Activated naive CD4-positive, alpha-beta T cell treated with Interleukin-2 at 50 U/mL for 16 hours (primary cell): ENCODE data around the gene RPS10.

Experiments
- DNase-seq: peaks from one replicate; pipeline ENCODE4 v3.0.0-alpha.2; 2020

RPS10 gene

DNA sequence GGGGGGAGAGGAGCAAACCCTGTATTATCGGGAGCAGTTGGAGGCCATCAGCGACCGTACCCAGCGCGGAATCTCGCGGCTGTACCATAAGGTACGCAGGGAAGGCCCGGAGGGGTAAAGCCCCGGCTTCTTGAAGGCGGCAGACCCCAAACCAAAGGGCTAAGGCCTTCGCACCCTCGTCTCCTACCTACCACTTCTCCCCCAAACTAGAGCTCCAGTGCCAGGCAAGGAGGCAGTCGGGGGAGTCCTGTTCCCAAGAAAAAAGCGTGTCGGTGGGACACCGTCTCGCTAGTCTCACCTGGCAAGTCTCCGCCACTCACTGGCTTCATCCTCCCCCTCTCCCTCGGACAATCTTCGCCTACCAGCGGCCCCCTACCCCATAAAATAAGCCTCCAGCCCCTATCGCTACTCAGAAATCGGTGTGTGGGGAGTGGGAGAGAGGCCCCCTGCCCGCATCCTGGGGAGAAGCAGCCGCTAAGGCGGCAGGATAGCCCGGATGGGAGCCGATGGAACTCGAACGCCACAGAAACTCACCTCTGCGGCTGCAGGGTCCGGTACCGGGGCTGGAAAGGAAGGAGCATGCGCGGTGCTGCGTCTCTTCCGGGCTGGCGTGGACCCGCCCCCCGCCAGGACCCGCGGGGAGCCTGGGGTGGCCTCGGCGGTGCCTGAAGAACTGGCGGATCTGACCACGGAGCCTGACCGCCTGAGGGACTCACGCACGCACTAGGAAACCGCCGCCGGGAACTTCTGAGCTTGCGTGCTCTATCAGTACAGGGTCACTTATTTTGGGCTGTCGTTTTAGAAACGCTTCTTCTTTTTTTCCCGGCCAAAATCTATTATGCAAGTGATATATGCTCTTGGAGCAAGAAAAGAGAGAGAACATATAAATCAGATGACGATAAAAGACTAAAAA is at the start of gene RPS10:
TSS of gene RPS10 (minus strand) at position 572 of the 913 bp plus-strand sequence. CDS start 848 bp downstream, outside the sequence.
- DNase-seq, result peak; percentile 93

- DNase-seq, result no peak
Observed at GRCh38 chr6:34475238-34475682, 49.4 kb upstream of the RPS10 start.

DNA sequence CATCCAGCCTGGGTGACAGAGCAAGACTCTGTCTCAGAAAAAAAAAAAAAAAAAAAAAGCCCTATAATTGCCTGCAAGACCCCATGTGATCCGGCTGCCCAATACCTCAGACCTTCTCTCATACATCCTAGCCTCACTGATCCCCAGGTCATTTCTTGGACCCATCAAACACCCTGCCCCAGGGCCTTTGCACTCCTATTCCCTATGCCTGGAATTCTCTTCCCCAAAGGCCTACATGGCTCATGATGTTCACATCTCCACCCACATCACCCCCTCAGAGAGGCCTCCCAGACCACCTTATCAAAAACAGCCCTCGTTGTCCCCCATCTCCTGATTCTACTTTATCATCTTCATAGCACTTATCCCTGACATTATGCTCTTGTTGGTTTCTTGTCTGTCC is 48.9 kb upstream of the RPS10 start:
- no peak for DNase-seq

- no peak for DNase-seq
Observed at GRCh38 chr6:34473967-34474366, 48.1 kb upstream of the RPS10 start.

DNA sequence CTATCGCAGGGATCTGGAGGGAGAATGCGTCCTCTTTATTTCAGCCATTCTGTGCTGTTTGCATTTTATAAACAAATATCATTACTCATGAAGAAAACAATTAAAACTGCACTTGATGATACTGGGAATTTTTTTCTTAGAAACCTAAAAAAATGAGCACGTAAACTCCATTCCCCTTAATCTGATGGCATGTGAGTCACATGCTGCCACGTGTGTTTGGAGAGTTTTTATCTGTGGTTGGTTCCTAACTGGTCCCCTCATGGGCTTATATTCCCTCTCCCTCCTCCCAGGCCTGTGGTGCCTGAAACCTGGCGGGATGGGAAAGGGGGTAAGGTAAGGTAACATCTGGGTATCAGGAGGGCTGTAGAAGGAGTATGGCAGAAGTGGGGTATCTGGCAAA is 46.6 kb upstream of the RPS10 start:
- no peak for DNase-seq

GRCh38 chr6:34469499-34469898 is 43.6 kb upstream of the RPS10 start:
- no peak for DNase-seq

DNA sequence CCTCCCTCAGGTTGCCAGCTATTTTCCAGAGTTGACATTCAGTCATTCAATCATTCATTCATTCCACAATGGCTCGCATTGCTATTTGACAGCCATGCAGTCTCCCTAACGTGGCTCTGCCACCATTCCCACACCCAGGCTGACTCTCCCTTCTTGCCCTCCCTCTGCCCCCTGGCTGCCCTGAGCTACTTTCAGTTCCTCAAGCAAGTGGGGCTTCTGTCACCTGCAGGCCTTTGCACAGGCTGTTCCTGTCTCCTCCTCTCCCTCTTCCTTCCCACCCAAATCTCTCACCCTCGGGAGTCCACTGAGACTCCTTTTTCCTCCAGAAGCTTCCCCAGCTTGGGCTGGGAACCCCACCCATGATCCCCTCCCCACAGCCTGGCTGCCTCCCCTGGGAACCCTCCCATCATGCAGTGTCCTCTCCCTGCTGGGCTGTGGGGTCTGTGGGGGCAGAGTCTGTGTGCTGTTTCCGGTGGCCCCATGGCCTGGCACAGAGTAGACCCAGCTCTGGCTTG is 42.6 kb upstream of the RPS10 start:
- DNase-seq, result no peak

DNA sequence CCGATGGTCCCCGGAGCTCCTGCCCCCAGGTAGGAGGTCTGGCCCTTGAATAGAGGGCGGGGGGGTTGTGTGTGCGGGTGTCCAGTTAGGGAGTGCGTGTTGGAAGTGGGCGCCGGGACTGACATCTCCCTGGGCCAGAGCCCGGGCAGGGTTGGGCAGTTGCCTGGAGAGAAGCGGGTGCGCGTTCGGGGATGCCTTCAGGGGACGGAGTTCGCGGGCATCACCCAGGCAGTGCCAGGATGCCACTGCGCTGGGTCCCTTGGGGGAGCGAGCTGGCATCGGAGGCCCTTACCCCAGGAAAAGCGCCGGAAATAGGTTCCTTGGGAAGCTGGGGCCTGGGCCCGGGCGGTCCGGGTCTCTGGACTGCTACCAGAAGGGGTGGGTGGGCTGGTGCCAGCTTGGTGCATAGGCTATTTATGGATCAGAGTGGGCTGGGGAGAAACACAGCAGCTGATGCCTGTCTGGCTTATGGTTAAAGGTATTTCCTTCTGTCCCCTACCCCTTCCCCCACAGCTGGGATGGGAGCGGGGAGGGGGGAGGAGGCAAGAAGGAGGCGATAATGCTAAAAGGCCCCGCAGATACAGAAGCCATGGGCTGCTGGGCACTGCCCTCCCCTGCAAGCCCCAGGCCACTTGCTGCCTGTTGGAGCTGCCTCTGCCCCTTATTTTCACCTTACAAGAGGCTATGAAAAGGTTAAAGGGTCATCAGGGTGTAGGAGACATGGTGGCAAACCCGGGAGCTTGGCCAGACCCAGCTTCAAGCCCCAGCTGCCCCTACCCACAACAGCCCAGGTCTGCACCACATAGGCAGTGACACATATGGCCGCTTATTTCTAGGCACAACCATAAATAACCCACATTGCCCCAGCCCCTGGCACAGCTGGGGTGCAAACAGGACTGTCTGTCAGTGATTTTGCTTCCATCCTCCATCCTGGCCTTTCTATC is 40.6 kb upstream of the RPS10 start:
- no peak for DNase-seq

GRCh38 chr6:34465531-34466241 is 39.8 kb upstream of the RPS10 start, which contains the start of gene PACSIN1:
Gene PACSIN1, plus strand, starts transcription at chr6:34466076. Its CDS starts 60,230 bp downstream, at chr6:34526306.
- DNase-seq, result no peak

DNA sequence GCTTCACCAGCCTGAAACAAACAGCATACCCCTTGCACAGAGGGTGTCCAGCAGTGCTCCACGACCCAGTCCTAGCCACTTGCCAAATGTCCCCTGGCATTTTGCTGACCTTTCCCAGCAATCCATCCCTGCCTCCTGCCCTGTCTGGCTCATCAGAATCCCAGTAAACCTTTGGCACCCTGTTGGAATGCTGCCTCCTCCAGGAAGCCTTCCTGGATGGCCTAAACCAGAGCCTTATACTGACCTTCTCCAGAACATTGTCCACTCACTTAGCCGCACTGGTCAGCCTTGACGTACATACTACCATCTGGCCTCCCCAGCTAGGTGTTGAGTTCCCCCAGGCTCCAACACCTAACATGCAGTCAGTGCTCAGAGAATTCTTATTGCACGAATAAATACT is 38.0 kb upstream of the RPS10 start:
- no peak for DNase-seq

- no peak for DNase-seq
Observed at GRCh38 chr6:34463299-34463698, 37.4 kb upstream of the RPS10 start.

GRCh38 chr6:34462551-34462971 is 36.7 kb upstream of the RPS10 start:
- DNase-seq, result no peak

DNA sequence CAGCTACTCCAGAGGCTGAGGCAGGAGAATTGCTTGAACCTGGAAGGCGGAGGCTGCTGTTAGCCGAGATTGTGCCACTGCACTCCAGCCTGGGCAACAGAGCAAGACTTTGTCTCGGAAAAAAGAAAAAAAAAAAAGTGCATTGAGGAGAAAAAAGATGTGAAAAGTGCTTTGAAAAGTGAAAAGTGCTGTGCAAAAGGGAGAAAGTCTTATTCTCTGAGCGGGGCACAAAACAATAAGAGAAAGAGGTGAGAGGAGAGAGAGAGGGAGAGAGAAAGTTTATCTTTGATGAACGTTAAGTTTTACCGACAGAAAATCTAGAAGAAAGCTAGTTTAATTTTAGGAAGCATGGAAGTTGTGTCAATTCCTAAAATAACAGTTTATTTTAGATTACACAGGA is 36.1 kb upstream of the RPS10 start:
- no peak for DNase-seq

DNA sequence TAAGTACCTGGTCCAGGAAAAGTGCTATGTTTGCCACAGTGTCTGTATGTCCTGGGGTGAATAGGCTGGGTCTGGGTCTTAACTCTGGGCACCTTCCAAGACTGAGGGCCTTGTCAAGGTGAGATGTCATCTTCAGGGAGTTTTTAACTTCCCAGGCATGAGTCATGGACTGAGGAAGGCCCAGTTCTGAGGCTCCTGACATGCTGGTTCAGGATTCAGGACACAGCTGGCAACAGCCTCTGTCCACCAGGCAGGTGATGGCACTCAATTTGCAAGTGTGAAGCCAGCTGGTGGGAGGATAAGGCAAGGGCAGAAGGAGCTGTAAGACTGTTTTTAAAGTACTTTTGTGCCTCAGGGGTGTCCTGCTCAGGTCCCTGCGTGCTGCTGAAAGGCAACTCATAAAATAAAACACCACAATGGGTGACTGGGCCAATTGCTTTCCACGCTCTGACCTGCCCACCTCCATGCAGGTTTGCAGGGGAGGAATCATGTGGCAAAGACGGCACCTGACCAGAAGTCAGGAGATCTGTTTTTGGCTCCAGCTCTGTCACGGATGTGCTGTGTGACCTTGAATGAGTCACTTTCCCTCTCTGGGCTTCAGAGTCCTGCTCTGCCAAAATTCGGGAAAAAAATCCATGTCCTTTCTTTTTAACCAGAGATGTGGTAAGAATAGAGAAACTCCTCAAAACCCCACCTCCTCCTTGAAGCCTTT is 35.1 kb upstream of the RPS10 start:
- no peak for DNase-seq

DNA sequence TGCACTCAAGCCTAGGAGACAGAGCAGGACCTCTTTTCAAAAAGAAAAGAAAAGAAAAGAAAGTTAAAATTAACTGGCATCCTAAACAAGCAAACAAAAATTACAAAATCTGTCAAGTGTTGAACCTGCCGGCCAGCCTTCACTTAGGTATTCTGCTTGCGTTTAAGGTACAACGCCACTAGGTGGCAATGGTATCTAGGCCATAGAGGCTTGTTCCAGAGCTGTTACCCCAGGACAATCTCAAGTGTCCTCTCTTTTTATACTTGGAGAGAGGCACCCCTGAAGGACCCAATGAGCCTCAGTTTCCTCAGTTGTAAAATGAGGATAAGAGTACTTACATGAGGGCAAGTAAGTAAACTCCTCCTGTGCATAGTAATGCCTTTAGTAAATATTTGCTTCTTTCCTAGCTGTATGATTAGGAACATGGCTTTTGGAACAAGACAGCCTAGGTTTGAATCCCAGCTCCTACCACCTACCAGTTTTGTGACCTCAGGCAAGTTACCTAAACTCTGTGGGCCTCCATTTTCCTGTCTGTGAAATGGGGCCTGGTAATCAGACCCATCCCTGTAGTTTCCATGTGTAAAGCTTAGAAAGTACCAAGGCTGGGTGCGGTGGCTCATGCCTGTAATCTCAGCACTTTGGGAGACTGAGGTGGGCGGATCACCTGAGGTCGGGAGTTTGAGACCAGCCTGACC is 34.2 kb upstream of the RPS10 start:
- peak; percentile 44 for DNase-seq

GRCh38 chr6:34457742-34458735 is 32.2 kb upstream of the RPS10 start:
- no peak for DNase-seq

DNA sequence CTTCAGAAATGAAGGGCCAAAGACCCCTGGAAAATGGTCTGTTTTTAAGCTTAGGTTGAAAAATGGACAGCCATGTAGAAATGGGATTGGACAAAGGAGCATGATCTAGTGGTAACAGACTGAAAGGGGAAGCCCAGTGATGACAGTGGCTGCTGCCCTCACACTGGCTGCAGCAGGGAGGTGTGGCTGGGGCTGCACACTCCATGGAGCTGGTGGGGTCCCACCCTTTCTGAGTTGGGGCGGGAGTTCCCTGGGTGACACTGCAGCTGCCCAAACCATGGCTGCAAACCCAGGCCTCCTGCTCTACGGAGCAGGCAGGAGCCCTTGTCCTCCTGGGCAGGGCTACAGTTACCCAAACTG is 31.5 kb upstream of the RPS10 start:
- no peak for DNase-seq

DNA sequence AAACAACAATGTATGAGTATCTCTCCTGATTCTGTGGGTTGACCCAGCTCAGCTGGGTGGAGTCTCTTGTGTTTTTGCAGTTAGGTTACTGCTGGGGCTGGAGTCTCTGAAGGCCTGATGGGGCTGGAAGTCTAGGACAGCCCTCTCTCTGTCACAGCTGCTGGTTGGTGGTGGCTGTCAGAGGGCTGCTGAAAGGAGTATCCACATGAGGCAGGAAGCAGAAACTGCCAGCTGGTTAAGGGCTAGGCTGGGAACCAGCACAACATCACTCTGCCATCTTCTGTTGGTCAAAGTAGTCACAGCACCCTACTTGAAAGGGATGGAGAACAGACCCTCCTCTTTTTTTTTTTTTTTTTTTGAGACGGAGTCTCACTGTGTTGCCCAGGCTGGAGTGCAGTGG is 30.0 kb upstream of the RPS10 start:
- DNase-seq, result no peak

- no peak for DNase-seq
Observed at GRCh38 chr6:34451192-34451591, 25.3 kb upstream of the RPS10 start.

- no peak for DNase-seq
Observed at GRCh38 chr6:34447910-34448309, 22.0 kb upstream of the RPS10 start.
